Epithelial cell of proximal tubule (primary cell): Measurements from ENCODE around the gene CACNA2D1. TPM values are rescaled to one million over a fixed set of nuclear protein-coding genes. Genes with fewer than 3 reads are reported as not detected.
"Not testable (repeated sequence)": the region's sequence is repeated elsewhere in the genome, so short reads cannot be mapped to it uniquely, and the experiment has no call there.

Experiments used
- DNase-seq: peaks from one replicate; pipeline ENCODE4 v3.0.0-alpha.2; 2011; ENCODE audit warnings: low read depth
- H3K4me3 ChIP-seq: 2 replicates; pipeline ENCODE4 v1.5.1; 2011; ENCODE audit warnings: low read depth, mild to moderate bottlenecking, low read length
- CTCF ChIP-seq: conservative IDR thresholded peaks from 2 replicates; pipeline ENCODE4 v1.5.1; 2012; ENCODE audit warnings: low read depth, mild to moderate bottlenecking, low read length
- total RNA-seq: library from RNA; depleted of rRNA; stranded (reverse); fragments of >200 nt; gene quantifications from 2 replicates; pipeline ENCODE4 v1.2.3, GENCODE V29; 2015

Gene CACNA2D1
- total RNA-seq, 1 donor from 2014 or later = 6.1 TPM

GRCh38 chr7:82146491-82146890 is 297.1 kb downstream of the CACNA2D1 start:
- no peak for TF ChIP-seq CTCF
- no peak overlapping the region for H3K4me3 ChIP-seq
- no peak for DNase-seq

- no peak for DNase-seq
- TF ChIP-seq CTCF = no peak
- H3K4me3 ChIP-seq = no peak overlapping the region
These were observed 301.2 kb downstream of the CACNA2D1 start for GRCh38 chr7:82142263-82142864.

GRCh38 chr7:82141427-82141826 is 302.1 kb downstream of the CACNA2D1 start:
- no peak overlapping the region for H3K4me3 ChIP-seq
- TF ChIP-seq CTCF = no peak
- DNase-seq = no peak

GRCh38 chr7:82140608-82141007 is 303.0 kb downstream of the CACNA2D1 start:
- DNase-seq, H3K4me3 ChIP-seq: not testable (repeated sequence)

- TF ChIP-seq CTCF = no peak
- no peak for DNase-seq
- no peak overlapping the region for H3K4me3 ChIP-seq
These were observed 312.4 kb downstream of the CACNA2D1 start for GRCh38 chr7:82131215-82131614.

GRCh38 chr7:82129091-82129490 is 314.5 kb downstream of the CACNA2D1 start:
- no peak overlapping the region for H3K4me3 ChIP-seq
- DNase-seq = no peak

GRCh38 chr7:82128546-82128945 is 315.0 kb downstream of the CACNA2D1 start:
- TF ChIP-seq CTCF = no peak
- DNase-seq = no peak
- no peak overlapping the region for H3K4me3 ChIP-seq

More at GRCh38 chr7:82129091-82129490, 314.5 kb downstream of the CACNA2D1 start:
- TF ChIP-seq CTCF = no peak
